HepG2 (cell line): ENCODE data around the gene EFNA2. TPM values are rescaled to one million over a fixed set of nuclear protein-coding genes. Genes with fewer than 3 reads are reported as not detected.

ENCODE experiments used
- GFI1 ChIP-seq: sonication (generic); formaldehyde crosslinking; IDR thresholded peaks from 2 replicates; pipeline ENCODE4 v1.5.0; 2020; ENCODE audit warnings: missing genetic modification reagents, mild to moderate bottlenecking, borderline replicate concordance
- IKZF1 ChIP-seq: fragments of 450-650 bp; IDR thresholded peaks from 2 replicates; pipeline ENCODE4 v1.7.1; 2016
- RNF219 ChIP-seq: sonication (generic); formaldehyde crosslinking; IDR thresholded peaks from 2 replicates; pipeline ENCODE4 v1.5.0; 2020; ENCODE audit warnings: mild to moderate bottlenecking, missing genetic modification reagents
- ZBTB8A ChIP-seq: sonication (generic); formaldehyde crosslinking; IDR thresholded peaks from 2 replicates; pipeline ENCODE4 v1.4.0; 2020; ENCODE audit warnings: mild to moderate bottlenecking, low read depth, missing genetic modification reagents, borderline replicate concordance
- ZNF607 ChIP-seq: sonication (generic); formaldehyde crosslinking; IDR thresholded peaks from 2 replicates; pipeline ENCODE4 v1.5.1; 2020; ENCODE audit warnings: missing genetic modification reagents, mild to moderate bottlenecking, borderline replicate concordance
- ZNF609 ChIP-seq: sonication (generic); formaldehyde crosslinking; IDR thresholded peaks from 2 replicates; pipeline ENCODE4 v1.4.0; 2020; ENCODE audit warnings: mild to moderate bottlenecking, missing genetic modification reagents, borderline replicate concordance
- ZNF619 ChIP-seq: sonication (generic); formaldehyde crosslinking; IDR thresholded peaks from 2 replicates; pipeline ENCODE4 v1.4.0; 2020; ENCODE audit warnings: mild to moderate bottlenecking, missing genetic modification reagents
- ZNF790 ChIP-seq: sonication (generic); formaldehyde crosslinking; IDR thresholded peaks from 2 replicates; pipeline ENCODE4 v1.8.0; 2022; ENCODE audit warnings: missing genetic modification reagents, mild to moderate bottlenecking, borderline replicate concordance
- ZUFSP ChIP-seq: sonication (generic); formaldehyde crosslinking; IDR thresholded peaks from 2 replicates; pipeline ENCODE4 v1.9.0; 2021; ENCODE audit warnings: missing genetic modification reagents, mild to moderate bottlenecking, borderline replicate concordance
- polyA plus RNA-seq, 8 experiments: library from polyadenylated mRNA; depleted of rRNA in 3 of 8; stranded (reverse) in 7 of 8; unstranded in 1 of 8; fragments of >200 nt; fragmentation: Illumina TruSeq in 4 of 8; extraction: Trizol in 4 of 8; gene quantifications; 2 replicates each; pipeline versions ENCODE4 v1.2.1 to v1.2.3, GENCODE V29; 2011 to 2016; ENCODE audit warnings: low read depth in 4 of 8, missing spikeins in 1 of 8, mixed read lengths in 1 of 8; ENCODE audit not compliant: insufficient read depth in 1 of 8
- total RNA-seq, 5 experiments: library from RNA; depleted of rRNA; stranded (reverse); fragments of >200 nt; fragmentation: Illumina TruSeq; extraction: Trizol; gene quantifications; 2 replicates each; pipeline ENCODE4 v1.2.3, GENCODE V29; 2016; ENCODE audit warnings: low read depth in 1 of 5
- TF ChIP-seq, protein P1 (sequence below): sonication (generic); formaldehyde crosslinking; conservative IDR thresholded peaks from 2 replicates; pipeline ENCODE4 v1.8.0; 2022; ENCODE audit warnings: missing genetic modification reagents
- TF ChIP-seq, protein P2 (sequence below): sonication (generic); formaldehyde crosslinking; IDR thresholded peaks from 2 replicates; pipeline ENCODE4 v1.4.0; 2020; ENCODE audit warnings: missing genetic modification reagents, borderline replicate concordance

EFNA2 gene
- total and polyA plus RNA-seq, 2 of the 13 experiments (the other 11 are each of a cell fraction or from before 2014, with no cell fraction given): 6.0 to 9.9 TPM

DNA sequence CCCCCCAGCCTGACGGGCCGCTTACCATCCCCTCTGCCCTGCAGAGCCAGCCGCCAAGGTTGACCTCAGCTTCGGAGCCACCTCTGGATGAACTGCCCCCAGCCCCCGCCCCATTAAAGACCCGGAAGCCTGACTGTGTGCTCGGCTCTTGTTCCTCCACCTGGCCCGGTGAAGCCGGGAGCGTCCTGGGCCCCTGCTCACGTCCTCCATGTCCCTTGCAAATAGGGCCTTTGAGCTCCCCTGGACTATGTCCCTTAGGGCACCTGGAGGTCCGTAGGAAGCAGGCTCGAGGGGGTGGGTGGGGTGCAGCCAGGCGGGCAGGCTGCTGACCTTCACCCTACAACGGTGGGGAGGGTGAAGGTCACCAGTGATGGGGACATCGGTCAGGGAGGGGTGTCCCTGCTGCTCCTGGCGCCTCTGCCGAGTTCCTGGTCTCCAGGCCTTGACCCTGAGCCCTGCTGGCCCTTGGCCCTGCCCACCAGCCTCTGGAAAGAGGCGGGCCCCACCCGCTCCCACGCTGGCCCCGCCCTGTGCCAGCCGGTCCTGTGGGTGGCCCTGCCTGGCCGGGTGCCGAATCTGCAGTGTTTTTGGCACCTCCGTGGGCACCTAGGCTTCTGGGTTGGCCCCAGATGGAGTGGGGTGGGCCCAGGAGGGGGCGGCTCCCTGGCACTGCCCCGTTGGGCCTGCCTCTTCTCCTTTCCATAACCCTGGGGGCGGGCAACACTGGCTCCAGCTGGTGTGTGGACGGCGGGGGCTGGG is 40.8 kb upstream of the EFNA2 start (continued):
- TF ChIP-seq ZNF790 (CRISPR knock-in tag) (peak; percentile 63; the same call in 1 of the 2 replicates), ZNF609 (CRISPR knock-in tag) (peak; percentile 90; the same call in 1 of the 2 replicates), RNF219 (no peak), ZNF619 (no peak; the same call in 1 of the 2 replicates), ZNF607 (CRISPR knock-in tag) (peak; percentile 53), IKZF1 (no peak), ZBTB8A (no peak), GFI1 (CRISPR knock-in tag) (peak; percentile 78), ZUFSP (no peak)
- TF ChIP-seq, protein P1, sequence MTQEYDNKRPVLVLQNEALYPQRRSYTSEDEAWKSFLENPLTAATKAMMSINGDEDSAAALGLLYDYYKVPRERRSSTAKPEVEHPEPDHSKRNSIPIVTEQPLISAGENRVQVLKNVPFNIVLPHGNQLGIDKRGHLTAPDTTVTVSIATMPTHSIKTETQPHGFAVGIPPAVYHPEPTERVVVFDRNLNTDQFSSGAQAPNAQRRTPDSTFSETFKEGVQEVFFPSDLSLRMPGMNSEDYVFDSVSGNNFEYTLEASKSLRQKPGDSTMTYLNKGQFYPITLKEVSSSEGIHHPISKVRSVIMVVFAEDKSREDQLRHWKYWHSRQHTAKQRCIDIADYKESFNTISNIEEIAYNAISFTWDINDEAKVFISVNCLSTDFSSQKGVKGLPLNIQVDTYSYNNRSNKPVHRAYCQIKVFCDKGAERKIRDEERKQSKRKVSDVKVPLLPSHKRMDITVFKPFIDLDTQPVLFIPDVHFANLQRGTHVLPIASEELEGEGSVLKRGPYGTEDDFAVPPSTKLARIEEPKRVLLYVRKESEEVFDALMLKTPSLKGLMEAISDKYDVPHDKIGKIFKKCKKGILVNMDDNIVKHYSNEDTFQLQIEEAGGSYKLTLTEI (CRISPR knock-in tag): no peak
- TF ChIP-seq, protein P2, sequence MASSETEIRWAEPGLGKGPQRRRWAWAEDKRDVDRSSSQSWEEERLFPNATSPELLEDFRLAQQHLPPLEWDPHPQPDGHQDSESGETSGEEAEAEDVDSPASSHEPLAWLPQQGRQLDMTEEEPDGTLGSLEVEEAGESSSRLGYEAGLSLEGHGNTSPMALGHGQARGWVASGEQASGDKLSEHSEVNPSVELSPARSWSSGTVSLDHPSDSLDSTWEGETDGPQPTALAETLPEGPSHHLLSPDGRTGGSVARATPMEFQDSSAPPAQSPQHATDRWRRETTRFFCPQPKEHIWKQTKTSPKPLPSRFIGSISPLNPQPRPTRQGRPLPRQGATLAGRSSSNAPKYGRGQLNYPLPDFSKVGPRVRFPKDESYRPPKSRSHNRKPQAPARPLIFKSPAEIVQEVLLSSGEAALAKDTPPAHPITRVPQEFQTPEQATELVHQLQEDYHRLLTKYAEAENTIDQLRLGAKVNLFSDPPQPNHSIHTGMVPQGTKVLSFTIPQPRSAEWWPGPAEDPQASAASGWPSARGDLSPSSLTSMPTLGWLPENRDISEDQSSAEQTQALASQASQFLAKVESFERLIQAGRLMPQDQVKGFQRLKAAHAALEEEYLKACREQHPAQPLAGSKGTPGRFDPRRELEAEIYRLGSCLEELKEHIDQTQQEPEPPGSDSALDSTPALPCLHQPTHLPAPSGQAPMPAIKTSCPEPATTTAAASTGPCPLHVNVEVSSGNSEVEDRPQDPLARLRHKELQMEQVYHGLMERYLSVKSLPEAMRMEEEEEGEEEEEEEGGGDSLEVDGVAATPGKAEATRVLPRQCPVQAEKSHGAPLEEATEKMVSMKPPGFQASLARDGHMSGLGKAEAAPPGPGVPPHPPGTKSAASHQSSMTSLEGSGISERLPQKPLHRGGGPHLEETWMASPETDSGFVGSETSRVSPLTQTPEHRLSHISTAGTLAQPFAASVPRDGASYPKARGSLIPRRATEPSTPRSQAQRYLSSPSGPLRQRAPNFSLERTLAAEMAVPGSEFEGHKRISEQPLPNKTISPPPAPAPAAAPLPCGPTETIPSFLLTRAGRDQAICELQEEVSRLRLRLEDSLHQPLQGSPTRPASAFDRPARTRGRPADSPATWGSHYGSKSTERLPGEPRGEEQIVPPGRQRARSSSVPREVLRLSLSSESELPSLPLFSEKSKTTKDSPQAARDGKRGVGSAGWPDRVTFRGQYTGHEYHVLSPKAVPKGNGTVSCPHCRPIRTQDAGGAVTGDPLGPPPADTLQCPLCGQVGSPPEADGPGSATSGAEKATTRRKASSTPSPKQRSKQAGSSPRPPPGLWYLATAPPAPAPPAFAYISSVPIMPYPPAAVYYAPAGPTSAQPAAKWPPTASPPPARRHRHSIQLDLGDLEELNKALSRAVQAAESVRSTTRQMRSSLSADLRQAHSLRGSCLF (CRISPR knock-in tag): no peak
